Measurements from ENCODE around the gene C22orf15.
A peak's percentile ranks its signal among the peaks of the same experiment; 100 is the strongest.
"Not testable (repeated sequence)": the region's sequence is repeated elsewhere in the genome, so short reads cannot be mapped to it uniquely, and the experiment has no call there.

Gene C22orf15

DNA sequence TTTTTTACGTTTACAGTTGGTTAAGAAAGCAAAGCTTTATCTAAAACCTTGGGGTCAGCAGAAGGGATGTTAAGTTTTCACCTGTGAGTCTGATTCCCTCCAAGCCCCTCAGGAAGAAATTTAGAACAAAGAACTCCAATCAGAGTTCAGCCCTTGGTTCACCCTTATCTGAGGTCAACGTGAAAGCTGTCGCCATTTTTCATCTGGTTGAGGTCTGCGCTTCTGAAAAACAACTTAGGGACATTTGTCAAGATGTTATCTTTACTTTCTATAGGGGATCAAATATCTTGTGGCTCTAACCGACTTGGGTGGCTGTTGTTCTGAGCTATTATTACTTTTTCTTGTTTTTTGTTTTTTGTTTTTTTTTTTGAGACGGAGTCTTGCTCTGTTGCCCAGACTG is 41.9 kb upstream of the C22orf15 start:
- peaks cover 2% of the 10 kb centered on the region for H3K36me3 ChIP-seq (replicated peaks; ENCODE audit: low read depth, low read length)
- H3K27me3 ChIP-seq (ENCODE audit: low read depth, low read length) = no peaks in the 10 kb centered on the region
- no peak overlapping the region for H3K4me2 ChIP-seq (ENCODE audit: low read length)
- H3K4me3 ChIP-seq (ENCODE audit: low read length) = no peak overlapping the region
- no peaks in the 10 kb centered on the region for H4K20me1 ChIP-seq (ENCODE audit: insufficient read depth, low read length)
- H3K9me3 ChIP-seq (ENCODE audit: insufficient read depth, low read length) = no peaks in the 10 kb centered on the region
- H3K4me1 ChIP-seq (ENCODE audit: low read length) = peaks cover 10% of the 10 kb centered on the region
- H3K9ac ChIP-seq (ENCODE audit: low read length) = no peak overlapping the region
- no peak overlapping the region for H2AFZ ChIP-seq (ENCODE audit: low read depth, low read length)
- H3K27ac ChIP-seq (ENCODE audit: low read length) = no peak overlapping the region
- peaks cover 12% of the 10 kb centered on the region for H3K79me2 ChIP-seq (ENCODE audit: low read length)
- no peak for TF ChIP-seq EZH2phosphoT487 (IDR thresholded peaks at IDR 0.05; ENCODE audit: low read depth)
- TF ChIP-seq, protein P1, sequence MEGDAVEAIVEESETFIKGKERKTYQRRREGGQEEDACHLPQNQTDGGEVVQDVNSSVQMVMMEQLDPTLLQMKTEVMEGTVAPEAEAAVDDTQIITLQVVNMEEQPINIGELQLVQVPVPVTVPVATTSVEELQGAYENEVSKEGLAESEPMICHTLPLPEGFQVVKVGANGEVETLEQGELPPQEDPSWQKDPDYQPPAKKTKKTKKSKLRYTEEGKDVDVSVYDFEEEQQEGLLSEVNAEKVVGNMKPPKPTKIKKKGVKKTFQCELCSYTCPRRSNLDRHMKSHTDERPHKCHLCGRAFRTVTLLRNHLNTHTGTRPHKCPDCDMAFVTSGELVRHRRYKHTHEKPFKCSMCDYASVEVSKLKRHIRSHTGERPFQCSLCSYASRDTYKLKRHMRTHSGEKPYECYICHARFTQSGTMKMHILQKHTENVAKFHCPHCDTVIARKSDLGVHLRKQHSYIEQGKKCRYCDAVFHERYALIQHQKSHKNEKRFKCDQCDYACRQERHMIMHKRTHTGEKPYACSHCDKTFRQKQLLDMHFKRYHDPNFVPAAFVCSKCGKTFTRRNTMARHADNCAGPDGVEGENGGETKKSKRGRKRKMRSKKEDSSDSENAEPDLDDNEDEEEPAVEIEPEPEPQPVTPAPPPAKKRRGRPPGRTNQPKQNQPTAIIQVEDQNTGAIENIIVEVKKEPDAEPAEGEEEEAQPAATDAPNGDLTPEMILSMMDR (IDR thresholded peaks at IDR 0.05; ENCODE audit: low read depth, low read length) = no peak

DNA sequence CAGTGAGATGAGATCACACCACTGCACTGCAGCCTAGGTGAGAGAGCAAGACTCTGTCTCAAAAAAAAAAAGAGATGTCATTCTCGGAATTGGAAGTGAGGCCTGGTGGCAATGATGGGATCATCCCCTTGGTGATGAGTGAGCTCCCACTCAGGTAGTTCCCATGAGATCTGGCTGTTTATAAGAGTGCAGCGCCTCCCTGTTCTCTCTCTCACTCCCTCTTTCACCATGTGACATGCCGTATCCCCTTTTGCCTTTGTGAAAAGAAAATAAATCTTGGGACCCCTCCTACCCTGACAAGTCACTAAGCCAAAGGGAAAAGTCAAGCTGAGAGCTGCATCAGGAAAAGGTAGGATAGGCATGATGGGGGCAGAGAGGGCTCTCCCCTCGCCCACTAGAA is 40.6 kb upstream of the C22orf15 start:
- Histone ChIP-seq H3K4me1 (ENCODE audit: low read length) (peaks cover 4% of the 10 kb centered on the region), H2AFZ (ENCODE audit: low read depth, low read length) (no peak overlapping the region), H3K4me3 (ENCODE audit: low read length) (no peak overlapping the region), H4K20me1 (ENCODE audit: insufficient read depth, low read length) (no peaks in the 10 kb centered on the region), H3K79me2 (ENCODE audit: low read length) (no peaks in the 10 kb centered on the region), H3K9me3 (ENCODE audit: insufficient read depth, low read length) (no peaks in the 10 kb centered on the region), H3K36me3 (replicated peaks; ENCODE audit: low read depth, low read length) (no peaks in the 10 kb centered on the region), H3K9ac (ENCODE audit: low read length) (no peak overlapping the region), H3K27me3 (ENCODE audit: low read depth, low read length) (no peaks in the 10 kb centered on the region), H3K4me2 (ENCODE audit: low read length) (no peak overlapping the region), H3K27ac (ENCODE audit: low read length) (no peak overlapping the region)
- no peak for TF ChIP-seq EZH2phosphoT487 (IDR thresholded peaks at IDR 0.05; ENCODE audit: low read depth)
- TF ChIP-seq, protein P1 (IDR thresholded peaks at IDR 0.05; ENCODE audit: low read depth, low read length) = no peak

DNA sequence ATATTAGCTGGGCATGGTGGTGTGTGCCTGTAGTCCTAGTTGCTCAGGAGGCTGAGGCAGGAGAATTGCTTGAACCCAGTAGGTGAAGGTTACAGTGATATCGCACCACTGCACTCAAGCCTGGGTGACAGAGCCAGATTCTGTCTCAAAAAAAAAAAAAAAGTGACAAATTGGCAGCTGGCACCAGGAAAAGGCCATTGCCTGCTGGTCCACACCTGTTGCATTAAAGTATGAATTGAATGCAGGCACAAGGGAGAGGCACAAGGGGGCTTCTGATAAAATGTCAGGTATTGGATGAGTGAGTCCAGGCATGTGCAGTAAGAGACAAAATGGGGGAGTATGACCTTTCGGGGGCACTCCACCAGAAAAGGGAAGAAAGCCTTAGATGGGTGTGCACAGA is 40.1 kb upstream of the C22orf15 start:
- Histone ChIP-seq H3K9ac (ENCODE audit: low read length) (no peak overlapping the region), H3K4me3 (ENCODE audit: low read length) (no peak overlapping the region), H2AFZ (ENCODE audit: low read depth, low read length) (no peak overlapping the region), H3K4me2 (ENCODE audit: low read length) (no peak overlapping the region), H3K4me1 (ENCODE audit: low read length) (peaks cover under 1% of the 10 kb centered on the region), H3K79me2 (ENCODE audit: low read length) (no peaks in the 10 kb centered on the region), H4K20me1 (ENCODE audit: insufficient read depth, low read length) (no peaks in the 10 kb centered on the region), H3K36me3 (replicated peaks; ENCODE audit: low read depth, low read length) (no peaks in the 10 kb centered on the region), H3K27me3 (ENCODE audit: low read depth, low read length) (no peaks in the 10 kb centered on the region), H3K9me3 (ENCODE audit: insufficient read depth, low read length) (no peaks in the 10 kb centered on the region), H3K27ac (ENCODE audit: low read length) (no peak overlapping the region)
- TF ChIP-seq, protein P1 (IDR thresholded peaks at IDR 0.05; ENCODE audit: low read depth, low read length) = no peak
- TF ChIP-seq EZH2phosphoT487 (IDR thresholded peaks at IDR 0.05; ENCODE audit: low read depth) = no peak

DNA sequence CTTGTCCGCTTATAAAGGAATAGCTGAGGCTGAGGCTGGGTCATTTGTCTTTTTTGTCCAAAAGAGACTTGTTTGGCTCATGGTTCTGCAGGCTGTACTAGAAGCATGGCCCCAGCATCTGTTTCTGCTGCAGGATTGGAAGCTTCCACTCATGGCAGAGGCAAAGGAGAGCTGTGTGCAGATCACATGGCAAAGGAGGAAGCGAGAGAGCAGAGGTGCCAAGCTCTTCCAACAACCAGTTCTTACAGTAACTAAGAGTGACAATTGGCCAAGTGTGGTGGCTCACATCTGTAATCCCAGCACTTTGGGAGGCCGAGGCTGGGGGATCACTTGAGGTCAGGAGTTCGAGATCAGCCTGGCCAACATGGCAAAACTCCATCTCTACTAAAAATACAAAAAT is 34.7 kb upstream of the C22orf15 start:
- H3K4me1 ChIP-seq (ENCODE audit: low read length) = peaks cover 10% of the 10 kb centered on the region
- not testable (repeated sequence) for H3K9ac ChIP-seq (ENCODE audit: low read length); H2AFZ ChIP-seq (ENCODE audit: low read depth, low read length); H3K27ac ChIP-seq (ENCODE audit: low read length); H3K79me2 ChIP-seq (ENCODE audit: low read length); H3K36me3 ChIP-seq (replicated peaks; ENCODE audit: low read depth, low read length); H3K4me3 ChIP-seq (ENCODE audit: low read length); H3K9me3 ChIP-seq (ENCODE audit: insufficient read depth, low read length); H3K27me3 ChIP-seq (ENCODE audit: low read depth, low read length); H4K20me1 ChIP-seq (ENCODE audit: insufficient read depth, low read length)
- peak overlapping the region; percentile 5; the same call in 1 of the 2 replicates for H3K4me2 ChIP-seq (ENCODE audit: low read length)

DNA sequence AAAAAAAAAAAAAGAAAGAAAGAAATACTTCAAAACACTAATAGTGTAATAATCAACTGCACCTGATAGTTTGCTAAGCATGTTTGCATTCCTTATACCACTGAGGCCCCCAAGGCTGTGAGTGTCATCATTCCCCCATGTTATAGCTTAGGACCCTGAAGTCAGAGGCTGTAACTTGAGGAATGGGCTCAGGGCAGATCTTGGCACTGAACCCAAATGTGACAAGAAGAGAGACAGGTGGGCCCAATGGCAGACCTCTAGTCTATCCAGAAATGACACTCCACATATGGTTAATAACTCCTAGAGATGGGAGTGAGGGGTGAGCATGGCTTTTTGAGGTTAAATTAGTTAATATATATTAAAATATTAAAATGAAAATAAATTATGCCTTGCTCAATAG is 25.1 kb upstream of the C22orf15 start:
- Histone ChIP-seq H3K9me3 (ENCODE audit: insufficient read depth, low read length) (no peaks in the 10 kb centered on the region), H3K4me1 (ENCODE audit: low read length) (no peaks in the 10 kb centered on the region), H3K4me2 (ENCODE audit: low read length) (no peak overlapping the region), H3K27ac (ENCODE audit: low read length) (no peak overlapping the region), H3K36me3 (replicated peaks; ENCODE audit: low read depth, low read length) (no peaks in the 10 kb centered on the region), H2AFZ (ENCODE audit: low read depth, low read length) (no peak overlapping the region), H3K79me2 (ENCODE audit: low read length) (no peaks in the 10 kb centered on the region), H3K4me3 (ENCODE audit: low read length) (no peak overlapping the region), H4K20me1 (ENCODE audit: insufficient read depth, low read length) (no peaks in the 10 kb centered on the region), H3K27me3 (ENCODE audit: low read depth, low read length) (no peaks in the 10 kb centered on the region), H3K9ac (ENCODE audit: low read length) (no peak overlapping the region)
- TF ChIP-seq, protein P1 (IDR thresholded peaks at IDR 0.05; ENCODE audit: low read depth, low read length) = no peak
- no peak for TF ChIP-seq EZH2phosphoT487 (IDR thresholded peaks at IDR 0.05; ENCODE audit: low read depth)

Measured in OCI-LY3 (cell line).